ENCODE measurements around the gene RETREG3.

DNA sequence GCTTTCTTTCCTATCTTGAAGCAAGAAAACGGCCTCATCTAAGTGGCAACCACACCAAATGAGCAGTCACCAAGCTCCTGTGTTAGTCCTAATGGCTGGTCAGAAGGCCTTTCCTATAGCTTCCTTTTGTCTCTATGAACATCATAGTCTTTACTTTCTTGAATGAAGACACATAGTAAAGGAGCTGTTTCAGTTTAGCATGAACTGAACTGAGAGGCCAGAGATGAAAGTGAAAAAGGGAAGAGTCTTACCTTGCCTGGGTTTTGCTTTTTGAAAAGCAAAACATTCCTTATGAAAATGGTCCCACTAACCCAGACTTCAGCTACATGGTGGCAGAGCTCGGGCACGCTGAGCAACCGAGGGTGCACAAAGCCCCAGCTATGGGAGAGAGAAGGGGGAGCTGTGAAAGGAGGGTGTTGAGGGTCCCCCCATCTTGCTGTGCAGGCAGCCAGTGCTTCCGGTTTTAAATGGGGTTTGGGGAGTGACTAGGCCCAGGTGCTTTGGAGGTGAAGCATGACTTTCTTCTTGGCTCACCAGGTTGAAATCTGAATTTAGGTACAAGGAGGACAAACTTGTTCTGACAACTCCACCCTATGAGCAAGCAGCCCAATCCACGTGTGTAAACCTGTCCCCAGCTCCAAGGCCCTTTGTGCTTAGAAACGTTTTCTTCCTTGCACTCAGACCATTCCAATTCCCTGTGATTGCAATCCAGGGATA is 22.5 kb downstream of the RETREG3 start:
- TF ChIP-seq, protein P1, sequence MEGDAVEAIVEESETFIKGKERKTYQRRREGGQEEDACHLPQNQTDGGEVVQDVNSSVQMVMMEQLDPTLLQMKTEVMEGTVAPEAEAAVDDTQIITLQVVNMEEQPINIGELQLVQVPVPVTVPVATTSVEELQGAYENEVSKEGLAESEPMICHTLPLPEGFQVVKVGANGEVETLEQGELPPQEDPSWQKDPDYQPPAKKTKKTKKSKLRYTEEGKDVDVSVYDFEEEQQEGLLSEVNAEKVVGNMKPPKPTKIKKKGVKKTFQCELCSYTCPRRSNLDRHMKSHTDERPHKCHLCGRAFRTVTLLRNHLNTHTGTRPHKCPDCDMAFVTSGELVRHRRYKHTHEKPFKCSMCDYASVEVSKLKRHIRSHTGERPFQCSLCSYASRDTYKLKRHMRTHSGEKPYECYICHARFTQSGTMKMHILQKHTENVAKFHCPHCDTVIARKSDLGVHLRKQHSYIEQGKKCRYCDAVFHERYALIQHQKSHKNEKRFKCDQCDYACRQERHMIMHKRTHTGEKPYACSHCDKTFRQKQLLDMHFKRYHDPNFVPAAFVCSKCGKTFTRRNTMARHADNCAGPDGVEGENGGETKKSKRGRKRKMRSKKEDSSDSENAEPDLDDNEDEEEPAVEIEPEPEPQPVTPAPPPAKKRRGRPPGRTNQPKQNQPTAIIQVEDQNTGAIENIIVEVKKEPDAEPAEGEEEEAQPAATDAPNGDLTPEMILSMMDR (conservative IDR thresholded peaks at IDR 0.05 in 1 of 2, IDR thresholded peaks at IDR 0.05 in 1 of 2; ENCODE audit: low read depth in 1 of 2, low read length in 2 of 2): no peak
- TF ChIP-seq EZH2 (IDR thresholded peaks at IDR 0.05; ENCODE audit: low read length, missing control alignments): no peak

Data from fibroblast of lung (primary cell).